ENCODE results near the gene THRAP3.
A peak's percentile ranks its signal among the peaks of the same experiment; 100 is the strongest.

THRAP3 gene

GRCh38 chr1:36253161-36253862, 29.1 kb downstream of the THRAP3 start:
- no peak for DNase-seq

- no peak for DNase-seq
These were observed 32.5 kb downstream of the THRAP3 start for GRCh38 chr1:36256558-36257374.

- DNase-seq: no peak
These were observed 33.1 kb downstream of the THRAP3 start for GRCh38 chr1:36257375-36257767.

- no peak for DNase-seq
These were observed 34.7 kb downstream of the THRAP3 start for GRCh38 chr1:36258960-36259344.

- DNase-seq: no peak
These were observed 44.7 kb downstream of the THRAP3 start for GRCh38 chr1:36268981-36269380.

- DNase-seq: no peak
These were observed 45.2 kb downstream of the THRAP3 start for GRCh38 chr1:36269408-36269838.

- DNase-seq: no peak
These were observed 48.8 kb downstream of the THRAP3 start for GRCh38 chr1:36273024-36273423.

- no peak for DNase-seq
These were observed 50.0 kb downstream of the THRAP3 start for GRCh38 chr1:36274201-36274600.

GRCh38 chr1:36276688-36277087, 52.4 kb downstream of the THRAP3 start:
- DNase-seq: no peak

- no peak for DNase-seq
These were observed 55.0 kb downstream of the THRAP3 start for GRCh38 chr1:36279110-36279788.

- DNase-seq: no peak
These were observed 55.6 kb downstream of the THRAP3 start for GRCh38 chr1:36279789-36280296.

- no peak for DNase-seq
These were observed 59.8 kb downstream of the THRAP3 start for GRCh38 chr1:36284061-36284460.

- DNase-seq: no peak
These were observed 60.3 kb downstream of the THRAP3 start for GRCh38 chr1:36284517-36284916.

GRCh38 chr1:36285443-36286101, 61.3 kb downstream of the THRAP3 start:
- DNase-seq: peak; percentile 77

GRCh38 chr1:36286802-36287201, 62.6 kb downstream of the THRAP3 start:
- DNase-seq: no peak

GRCh38 chr1:36287595-36287994, 63.4 kb downstream of the THRAP3 start:
- no peak for DNase-seq

GRCh38 chr1:36295390-36295789, 71.1 kb downstream of the THRAP3 start:
- DNase-seq: no peak

- no peak for DNase-seq
These were observed 72.8 kb downstream of the THRAP3 start for GRCh38 chr1:36297062-36297461.

- DNase-seq: no peak
These were observed 74.4 kb downstream of the THRAP3 start for GRCh38 chr1:36298640-36299039.

- DNase-seq: no peak
These were observed 76.3 kb downstream of the THRAP3 start for GRCh38 chr1:36300526-36300925.

- DNase-seq: no peak
These were observed 77.0 kb downstream of the THRAP3 start for GRCh38 chr1:36301220-36301619.

- DNase-seq: no peak
These were observed 79.0 kb downstream of the THRAP3 start for GRCh38 chr1:36303244-36303643.

Data from CD4-positive, alpha-beta T cell treated with Interleukin-4 for 4 hours (primary cell).